Measurements from ENCODE around the gene CHCHD5.

DNA sequence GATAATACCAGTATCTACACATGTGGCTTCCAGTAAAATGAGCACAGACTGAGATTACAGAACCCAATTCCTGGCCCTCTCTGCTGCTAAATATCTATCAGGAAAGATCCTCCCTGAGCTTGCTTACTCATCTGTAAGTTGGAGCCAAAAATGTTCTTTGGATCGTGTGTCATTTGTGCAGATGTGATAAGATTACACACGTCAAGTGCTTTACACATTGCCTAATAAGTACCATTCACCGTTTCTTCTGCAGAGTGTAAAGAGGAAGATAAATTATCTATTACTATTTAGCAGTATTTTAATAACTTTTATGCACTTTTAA, 38.1 kb downstream of the CHCHD5 start:
- TF ChIP-seq, protein P1, sequence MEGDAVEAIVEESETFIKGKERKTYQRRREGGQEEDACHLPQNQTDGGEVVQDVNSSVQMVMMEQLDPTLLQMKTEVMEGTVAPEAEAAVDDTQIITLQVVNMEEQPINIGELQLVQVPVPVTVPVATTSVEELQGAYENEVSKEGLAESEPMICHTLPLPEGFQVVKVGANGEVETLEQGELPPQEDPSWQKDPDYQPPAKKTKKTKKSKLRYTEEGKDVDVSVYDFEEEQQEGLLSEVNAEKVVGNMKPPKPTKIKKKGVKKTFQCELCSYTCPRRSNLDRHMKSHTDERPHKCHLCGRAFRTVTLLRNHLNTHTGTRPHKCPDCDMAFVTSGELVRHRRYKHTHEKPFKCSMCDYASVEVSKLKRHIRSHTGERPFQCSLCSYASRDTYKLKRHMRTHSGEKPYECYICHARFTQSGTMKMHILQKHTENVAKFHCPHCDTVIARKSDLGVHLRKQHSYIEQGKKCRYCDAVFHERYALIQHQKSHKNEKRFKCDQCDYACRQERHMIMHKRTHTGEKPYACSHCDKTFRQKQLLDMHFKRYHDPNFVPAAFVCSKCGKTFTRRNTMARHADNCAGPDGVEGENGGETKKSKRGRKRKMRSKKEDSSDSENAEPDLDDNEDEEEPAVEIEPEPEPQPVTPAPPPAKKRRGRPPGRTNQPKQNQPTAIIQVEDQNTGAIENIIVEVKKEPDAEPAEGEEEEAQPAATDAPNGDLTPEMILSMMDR (IDR thresholded peaks at IDR 0.05; ENCODE audit: low read length) = no peak
- TF ChIP-seq EZH2 (optimal IDR thresholded peaks at IDR 0.05; ENCODE audit: low read depth, low read length) = no peak
